ENCODE data around the gene TRIM26.
"Not testable (repeated sequence)": the region's sequence is repeated elsewhere in the genome, so short reads cannot be mapped to it uniquely, and the experiment has no call there.

Gene TRIM26, protein sequence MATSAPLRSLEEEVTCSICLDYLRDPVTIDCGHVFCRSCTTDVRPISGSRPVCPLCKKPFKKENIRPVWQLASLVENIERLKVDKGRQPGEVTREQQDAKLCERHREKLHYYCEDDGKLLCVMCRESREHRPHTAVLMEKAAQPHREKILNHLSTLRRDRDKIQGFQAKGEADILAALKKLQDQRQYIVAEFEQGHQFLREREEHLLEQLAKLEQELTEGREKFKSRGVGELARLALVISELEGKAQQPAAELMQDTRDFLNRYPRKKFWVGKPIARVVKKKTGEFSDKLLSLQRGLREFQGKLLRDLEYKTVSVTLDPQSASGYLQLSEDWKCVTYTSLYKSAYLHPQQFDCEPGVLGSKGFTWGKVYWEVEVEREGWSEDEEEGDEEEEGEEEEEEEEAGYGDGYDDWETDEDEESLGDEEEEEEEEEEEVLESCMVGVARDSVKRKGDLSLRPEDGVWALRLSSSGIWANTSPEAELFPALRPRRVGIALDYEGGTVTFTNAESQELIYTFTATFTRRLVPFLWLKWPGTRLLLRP

GRCh38 chr6:30212865-30213666, at the start of gene TRIM26:
Gene TRIM26, minus strand, starts transcription at chr6:30213406. Its CDS starts 14,303 bp downstream, at chr6:30199103.
- peak; percentile 93 for DNase-seq (ENCODE audit: low read depth)

- DNase-seq (ENCODE audit: low read depth) = no peak
These were observed 46.9 kb upstream of the TRIM26 start for GRCh38 chr6:30260036-30260504.

DNA sequence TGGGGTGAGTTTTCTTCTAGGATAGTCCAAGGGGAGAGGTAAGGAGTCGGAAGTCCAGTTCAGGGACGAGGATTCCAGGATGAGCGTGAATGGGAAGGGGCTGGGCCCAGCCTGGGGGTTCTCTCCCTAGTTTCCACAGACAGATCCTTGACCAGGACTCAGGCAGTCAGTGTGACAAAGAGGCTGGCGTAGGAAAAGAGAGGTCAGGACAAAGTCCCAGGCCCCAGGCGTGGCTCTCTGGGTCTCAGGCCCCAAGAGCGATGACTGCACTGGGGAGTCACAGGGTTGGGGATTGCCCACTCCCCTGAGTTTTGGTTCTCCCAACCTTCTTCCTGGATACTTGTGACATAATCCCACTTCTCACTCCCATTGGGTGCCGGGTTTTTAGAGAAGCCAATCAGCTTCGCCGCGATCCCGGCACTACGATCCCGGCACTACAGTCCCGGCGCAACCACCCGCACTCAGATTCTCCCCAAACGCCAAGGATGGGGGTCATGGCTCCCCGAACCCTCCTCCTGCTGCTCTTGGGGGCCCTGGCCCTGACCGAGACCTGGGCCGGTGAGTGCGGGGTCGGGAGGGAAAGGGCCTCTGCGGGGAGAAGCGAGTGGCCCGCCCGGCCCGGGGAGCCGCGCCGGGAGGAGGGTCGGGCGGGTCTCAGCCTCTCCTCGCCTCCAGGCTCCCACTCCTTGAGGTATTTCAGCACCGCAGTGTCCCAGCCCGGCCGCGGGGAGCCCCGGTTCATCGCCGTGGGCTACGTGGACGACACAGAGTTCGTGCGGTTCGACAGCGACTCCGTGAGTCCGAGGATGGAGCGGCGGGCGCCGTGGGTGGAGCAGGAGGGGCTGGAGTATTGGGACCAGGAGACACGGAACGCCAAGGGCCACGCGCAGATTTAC, 46.2 kb upstream of the TRIM26 start:
- peak; percentile 24 for DNase-seq (ENCODE audit: low read depth)

- no peak for DNase-seq (ENCODE audit: low read depth)
These were observed 45.0 kb upstream of the TRIM26 start for GRCh38 chr6:30258204-30258603.

GRCh38 chr6:30252417-30252816, 39.2 kb upstream of the TRIM26 start:
- not testable (repeated sequence) for DNase-seq (ENCODE audit: low read depth)

GRCh38 chr6:30244560-30244959, 31.4 kb upstream of the TRIM26 start:
- no peak for DNase-seq (ENCODE audit: low read depth)

GRCh38 chr6:30238178-30238795, 25.1 kb upstream of the TRIM26 start:
- no peak for DNase-seq (ENCODE audit: low read depth)

- no peak for DNase-seq (ENCODE audit: low read depth)
These were observed 21.1 kb upstream of the TRIM26 start for GRCh38 chr6:30234356-30234755.

DNA sequence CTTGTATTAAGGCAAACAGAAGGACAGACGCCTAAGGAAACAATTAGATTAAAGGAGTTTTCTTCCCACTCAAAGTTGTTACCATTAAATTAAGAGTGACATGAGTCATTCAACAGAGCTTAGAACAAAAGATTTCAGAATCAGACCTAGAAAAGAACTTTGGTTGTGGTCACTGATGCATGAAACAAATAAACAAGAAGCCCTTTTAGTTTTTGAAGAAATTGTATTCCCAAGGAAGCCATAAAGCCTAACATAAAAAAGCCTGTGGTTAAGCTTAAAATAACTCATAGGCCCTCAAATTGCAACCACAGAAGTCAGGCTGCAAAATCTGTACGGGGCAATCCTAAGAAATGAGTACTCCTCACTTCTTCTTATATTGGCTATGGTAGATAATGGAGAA, 17.9 kb upstream of the TRIM26 start:
- DNase-seq (ENCODE audit: low read depth) = no peak

- DNase-seq (ENCODE audit: low read depth) = no peak
These were observed 14.7 kb upstream of the TRIM26 start for GRCh38 chr6:30227763-30228487.

GRCh38 chr6:30227242-30227722, 14.1 kb upstream of the TRIM26 start:
- no peak for DNase-seq (ENCODE audit: low read depth)

GRCh38 chr6:30223339-30223738, 10.1 kb upstream of the TRIM26 start:
- no peak for DNase-seq (ENCODE audit: low read depth)

GRCh38 chr6:30221956-30222355, 8.8 kb upstream of the TRIM26 start:
- not testable (repeated sequence) for DNase-seq (ENCODE audit: low read depth)

DNA sequence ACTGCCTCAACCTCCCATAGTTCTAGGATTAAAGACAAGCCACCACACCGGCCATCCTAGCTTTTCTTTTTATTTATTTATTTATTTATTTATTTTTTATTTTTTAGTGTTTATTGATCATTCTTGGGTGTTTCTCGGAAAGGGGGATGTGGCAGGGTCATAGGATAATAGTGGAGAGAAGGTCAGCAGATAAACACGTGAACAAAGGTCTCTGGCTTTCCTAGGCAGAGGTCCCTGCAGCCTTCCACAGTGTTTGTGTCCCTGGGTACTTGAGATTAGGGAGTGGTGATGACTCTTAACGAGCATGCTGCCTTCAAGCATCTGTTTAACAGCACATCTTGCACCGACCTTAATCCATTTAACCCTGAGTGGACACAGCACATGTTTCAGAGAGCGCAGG, 8.2 kb upstream of the TRIM26 start:
- DNase-seq (ENCODE audit: low read depth) = not testable (repeated sequence)

- DNase-seq (ENCODE audit: low read depth) = no peak
These were observed 6.0 kb upstream of the TRIM26 start for GRCh38 chr6:30219244-30219643.

GRCh38 chr6:30216096-30216495, 2.9 kb upstream of the TRIM26 start:
- DNase-seq (ENCODE audit: low read depth) = no peak

DNA sequence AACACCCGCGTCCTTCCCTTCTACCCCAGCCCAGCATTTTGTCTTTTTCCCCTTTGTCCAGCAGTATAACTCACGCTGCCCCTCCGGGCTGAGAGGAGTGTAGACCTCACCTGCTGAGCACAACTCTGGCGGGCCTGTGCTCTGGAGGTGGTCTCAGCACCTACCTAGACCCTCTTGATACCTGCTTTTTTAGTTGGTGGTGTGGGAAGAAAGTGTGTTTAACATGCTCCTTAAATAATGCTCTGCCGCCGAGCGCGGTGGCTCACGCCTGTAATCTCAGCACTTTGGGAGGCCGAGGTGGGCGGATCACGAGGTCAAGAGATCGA, 1.4 kb upstream of the TRIM26 start:
- no peak for DNase-seq (ENCODE audit: low read depth)

DNA sequence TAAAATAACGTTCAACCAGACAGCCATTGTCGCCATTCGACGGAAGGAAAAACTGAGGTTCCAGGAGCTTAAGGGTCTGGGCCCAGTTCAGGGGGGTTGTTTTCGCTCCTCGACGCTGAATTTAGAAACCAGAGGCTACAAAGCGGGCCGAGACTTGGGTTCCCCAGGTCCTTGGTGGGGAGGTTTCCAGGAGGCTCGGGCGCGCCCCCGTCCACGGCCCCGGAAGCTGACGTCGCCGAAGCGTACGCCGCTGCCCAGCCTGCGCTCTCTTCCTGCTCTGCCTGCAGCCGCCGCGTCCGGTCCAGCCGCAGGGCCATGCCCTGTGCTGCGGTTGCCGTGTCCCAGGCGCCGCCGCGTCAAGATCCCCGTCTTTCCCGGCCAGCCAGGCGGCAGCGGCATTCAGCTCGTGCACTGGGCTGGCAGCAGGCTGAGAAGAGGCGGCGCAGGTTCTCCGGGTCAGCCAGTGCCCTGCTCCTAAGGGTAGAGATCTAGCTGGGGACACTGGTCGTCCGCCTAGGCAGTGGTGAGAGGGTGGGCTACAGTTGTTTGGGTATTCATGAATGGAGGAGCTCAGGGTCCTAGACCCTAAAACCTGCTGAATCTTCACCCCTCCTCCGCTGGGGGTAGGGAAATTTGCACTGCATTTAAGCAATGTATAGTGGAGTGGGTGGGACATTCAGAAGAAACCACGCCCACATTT, 901 bp upstream of the TRIM26 start:
- DNase-seq (ENCODE audit: low read depth) = peak; percentile 51

- DNase-seq (ENCODE audit: low read depth) = no peak
These were observed 406 bp upstream of the TRIM26 start for GRCh38 chr6:30213667-30213956.

DNA sequence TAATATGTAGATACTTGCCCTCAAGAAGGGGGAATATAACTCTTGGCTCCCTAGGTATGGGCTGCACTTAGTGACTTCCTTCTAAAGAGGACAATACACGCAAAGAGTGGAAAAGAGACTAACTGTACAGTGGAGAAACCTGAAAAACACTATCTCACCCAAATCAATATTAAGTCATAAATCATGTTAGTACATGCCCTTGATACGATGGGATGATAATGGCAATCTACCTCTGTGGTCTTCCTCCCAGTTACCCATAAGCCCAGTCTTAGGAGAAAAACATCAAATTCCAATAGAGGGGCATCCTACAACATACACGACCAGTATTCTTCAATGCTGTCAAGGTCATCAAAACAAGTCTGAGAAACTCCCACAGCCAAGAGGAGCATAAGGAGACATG, 1.3 kb downstream of the TRIM26 start:
- no peak for DNase-seq (ENCODE audit: low read depth)
